ENCODE data around the gene PANK1. TPM values are rescaled to one million over a fixed set of nuclear protein-coding genes. Genes with fewer than 3 reads are reported as not detected.

The PANK1 gene
- total and polyA plus RNA-seq, 3 donors from 2014 or later: 6.3 to 15.3 (median 9.2) TPM

DNA sequence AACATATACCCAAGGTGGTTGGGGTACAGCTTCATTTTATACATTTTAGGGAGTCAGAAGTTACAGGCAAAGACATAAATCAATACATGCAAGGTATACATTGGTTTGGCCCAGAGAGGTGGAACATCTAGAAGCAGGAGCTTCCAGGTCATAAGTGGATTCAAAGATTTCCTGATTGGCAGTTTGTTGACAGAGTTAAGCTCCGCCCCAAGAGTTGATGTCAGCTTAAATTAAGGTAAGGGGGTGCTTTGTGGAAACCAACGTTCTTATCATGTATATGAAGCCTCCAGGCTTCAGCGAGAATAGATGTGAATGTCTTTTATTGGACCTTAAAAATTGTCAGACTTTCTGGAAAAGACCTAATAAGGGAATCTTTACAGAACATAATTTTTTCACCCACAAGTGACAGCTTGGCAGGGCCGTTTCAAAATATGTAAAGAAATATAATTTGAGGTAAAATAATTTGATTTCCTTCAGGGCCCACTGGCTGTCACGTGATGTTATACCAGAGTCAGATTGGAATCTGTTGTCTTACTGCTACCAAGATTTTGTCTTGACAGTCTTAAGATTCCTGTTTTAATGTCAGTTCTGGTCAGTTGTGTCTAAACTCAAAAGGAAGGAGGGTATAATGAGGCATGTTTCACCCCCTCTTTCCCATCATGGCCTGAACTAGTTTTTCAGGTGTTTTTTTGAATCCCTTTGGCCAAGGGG is 6.3 kb upstream of the PANK1 start:
- no peak for DNase-seq
- Histone ChIP-seq H3K27me3 (no peaks in the 10 kb centered on the region), H3K27ac (no peak overlapping the region), H3K9me3 (no peaks in the 10 kb centered on the region), H3K4me1 (no peaks in the 10 kb centered on the region), H3K36me3 (ENCODE audit: low read depth, missing control alignments) (no peaks in the 10 kb centered on the region), H3K4me3 (no peak overlapping the region)
- intact Hi-C loops (cut with DNase I; ENCODE audit: low total_unique reads): no loop called here
- no peak for TF ChIP-seq CTCF (IDR thresholded peaks at IDR 0.05)
- no peak for TF ChIP-seq POLR2A (IDR thresholded peaks at IDR 0.05)
- 76 to 77% methylated on average over 5 of the region's 5 CpGs for WGBS, 2 donors

GRCh38 chr10:89649051-89649450 is 4.0 kb upstream of the PANK1 start:
- no peaks in the 10 kb centered on the region for H3K27me3 ChIP-seq
- peaks cover 9% of the 10 kb centered on the region for H3K4me1 ChIP-seq
- intact Hi-C loops (cut with DNase I; ENCODE audit: low total_unique reads): no loop called here
- no peaks in the 10 kb centered on the region for H3K36me3 ChIP-seq (ENCODE audit: low read depth, missing control alignments)
- TF ChIP-seq POLR2A (IDR thresholded peaks at IDR 0.05): no peak
- TF ChIP-seq CTCF (IDR thresholded peaks at IDR 0.05): no peak
- H3K9me3 ChIP-seq: no peaks in the 10 kb centered on the region
- no peak overlapping the region for H3K4me3 ChIP-seq
- 86 to 100% methylated on average over 1 of the region's 1 CpG for WGBS, 2 donors
- no peak overlapping the region for H3K27ac ChIP-seq
- no peak for DNase-seq

- TF ChIP-seq POLR2A (IDR thresholded peaks at IDR 0.05): no peak
- TF ChIP-seq CTCF (IDR thresholded peaks at IDR 0.05): no peak
- WGBS, 2 donors: 69 to 89% methylated on average over 3 of the region's 3 CpGs
- Histone ChIP-seq H3K4me3 (no peak overlapping the region), H3K4me1 (peaks cover 9% of the 10 kb centered on the region), H3K27me3 (no peaks in the 10 kb centered on the region), H3K27ac (no peak overlapping the region), H3K36me3 (ENCODE audit: low read depth, missing control alignments) (no peaks in the 10 kb centered on the region), H3K9me3 (no peaks in the 10 kb centered on the region)
- no peak for DNase-seq
- intact Hi-C loops (cut with DNase I; ENCODE audit: low total_unique reads): no loop called here
Measured at GRCh38 chr10:89648074-89648473, 3.0 kb upstream of the PANK1 start.

DNA sequence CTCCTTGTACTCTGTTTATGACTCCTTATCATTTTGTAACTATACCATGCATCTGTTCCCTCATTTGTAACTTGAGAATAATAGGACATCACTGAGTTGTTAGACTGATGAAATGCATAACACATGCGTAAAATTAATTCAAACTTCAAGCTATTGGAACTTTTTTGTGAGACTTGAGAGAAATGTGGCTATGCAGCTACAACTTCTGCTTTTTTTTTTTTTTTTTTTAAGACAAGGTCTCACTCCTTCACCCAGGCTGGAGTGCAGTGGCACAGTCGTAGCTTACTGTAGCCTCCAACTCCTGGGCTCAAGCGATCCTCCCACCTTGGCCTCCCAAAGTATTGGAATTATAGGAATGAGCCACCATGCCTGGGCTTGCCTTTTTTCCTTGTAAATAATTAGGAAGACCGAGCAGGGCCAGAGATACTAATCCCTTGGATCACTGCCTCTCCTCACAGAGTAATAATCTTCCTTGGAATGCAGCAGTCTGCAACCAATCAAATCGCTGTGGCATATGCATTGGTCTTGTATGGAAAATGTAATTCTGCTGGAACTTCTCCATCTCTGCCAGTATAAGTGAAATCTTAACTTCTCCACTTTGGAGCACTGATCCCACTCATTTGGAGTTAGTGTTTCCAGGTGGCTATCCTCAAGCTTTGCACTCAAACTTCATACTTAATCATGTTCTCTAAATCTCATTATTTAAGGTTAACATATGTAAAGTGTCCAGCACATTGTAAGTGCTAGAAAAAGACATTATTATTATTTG is 2.0 kb upstream of the PANK1 start:
- Histone ChIP-seq H3K4me3 (no peak overlapping the region), H3K9me3 (no peaks in the 10 kb centered on the region), H3K4me1 (peaks cover 9% of the 10 kb centered on the region), H3K27me3 (no peaks in the 10 kb centered on the region), H3K36me3 (ENCODE audit: low read depth, missing control alignments) (no peaks in the 10 kb centered on the region), H3K27ac (no peak overlapping the region)
- no peak for TF ChIP-seq POLR2A (IDR thresholded peaks at IDR 0.05)
- no peak for TF ChIP-seq CTCF (IDR thresholded peaks at IDR 0.05)
- DNase-seq: no peak
- intact Hi-C loops (cut with DNase I; ENCODE audit: low total_unique reads): no loop called here
- 76 to 82% methylated on average over 5 of the region's 5 CpGs for WGBS, 2 donors

Data from testis (tissue), 3 donors.